Activated naive CD4-positive, alpha-beta T cell (primary cell): ENCODE measurements around the gene DDX39A.
A peak's percentile ranks its signal among the peaks of the same experiment; 100 is the strongest.
"Not testable (repeated sequence)": the region's sequence is repeated elsewhere in the genome, so short reads cannot be mapped to it uniquely, and the experiment has no call there.

Source experiments
- DNase-seq, 4 experiments: peaks; one replicate each; lab custom pipeline; 2025; lab: John Stamatoyannopoulos, UW

DDX39A gene

DNA sequence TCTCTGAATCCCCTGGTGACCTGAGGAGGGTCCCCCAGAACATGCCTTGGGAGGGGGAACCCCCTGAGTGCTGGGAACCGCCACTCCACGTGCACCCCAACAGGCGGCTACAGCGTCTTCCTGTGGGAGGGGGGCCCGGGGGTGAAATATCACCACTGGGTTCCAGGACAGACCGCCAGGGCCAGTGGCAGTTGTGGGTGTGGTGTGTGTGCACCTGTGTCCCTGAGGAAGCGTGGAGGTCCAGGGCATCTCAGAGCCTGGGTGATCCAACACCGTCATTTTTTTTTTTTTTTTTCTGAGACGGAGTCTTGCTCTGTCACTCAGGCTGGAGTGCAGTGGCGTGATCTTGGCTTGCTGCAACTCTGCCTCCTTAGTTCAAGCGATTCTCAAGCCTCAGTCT lies 33.6 kb downstream of the DDX39A start:
- no peak for DNase-seq

DNA sequence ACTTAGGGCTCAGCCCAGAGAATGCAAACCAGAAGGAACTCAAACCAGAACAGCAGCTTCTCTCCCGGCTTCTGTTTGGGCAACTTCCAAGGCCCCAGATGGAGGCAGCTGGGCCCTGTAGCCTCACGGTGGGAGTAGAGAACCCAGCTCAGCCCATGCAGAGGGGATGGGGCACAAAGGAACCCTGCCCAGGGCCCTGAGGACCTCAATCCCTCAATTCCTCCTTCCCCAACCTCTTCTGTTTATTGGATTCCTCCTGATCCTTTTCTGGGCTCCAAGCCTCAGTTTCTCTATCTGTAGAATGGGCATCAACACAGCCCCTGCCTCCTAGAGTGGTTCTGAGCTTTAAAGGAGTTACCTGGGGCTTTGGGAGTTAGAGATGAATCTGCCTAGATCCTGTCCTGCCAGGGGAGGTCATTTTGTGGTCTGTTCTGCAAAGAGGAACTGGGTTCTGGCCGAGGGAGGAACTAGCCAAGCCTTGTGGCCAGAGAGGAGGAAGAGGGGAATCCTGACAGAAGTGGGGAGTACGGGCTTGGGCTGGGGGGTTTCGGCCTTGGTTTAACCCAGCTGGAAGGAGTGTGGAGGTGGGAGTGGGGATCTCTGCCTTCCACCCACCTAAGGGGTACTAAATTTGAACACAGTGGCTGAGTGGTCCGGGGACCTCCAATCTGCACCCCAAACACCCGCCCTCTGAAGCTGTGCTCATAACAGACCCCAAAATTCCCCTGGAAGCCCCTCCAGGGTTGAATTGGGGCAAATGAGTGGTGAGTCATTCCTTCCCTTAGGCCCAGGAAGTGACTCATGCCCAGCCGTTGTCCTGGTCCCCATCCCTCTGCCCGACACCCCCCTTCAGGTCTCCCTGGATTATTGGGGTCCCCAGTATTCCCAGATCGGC lies 35.2 kb downstream of the DDX39A start:
- peak in 2 of 4 experiments; percentile 17 to 27 for DNase-seq

DNA sequence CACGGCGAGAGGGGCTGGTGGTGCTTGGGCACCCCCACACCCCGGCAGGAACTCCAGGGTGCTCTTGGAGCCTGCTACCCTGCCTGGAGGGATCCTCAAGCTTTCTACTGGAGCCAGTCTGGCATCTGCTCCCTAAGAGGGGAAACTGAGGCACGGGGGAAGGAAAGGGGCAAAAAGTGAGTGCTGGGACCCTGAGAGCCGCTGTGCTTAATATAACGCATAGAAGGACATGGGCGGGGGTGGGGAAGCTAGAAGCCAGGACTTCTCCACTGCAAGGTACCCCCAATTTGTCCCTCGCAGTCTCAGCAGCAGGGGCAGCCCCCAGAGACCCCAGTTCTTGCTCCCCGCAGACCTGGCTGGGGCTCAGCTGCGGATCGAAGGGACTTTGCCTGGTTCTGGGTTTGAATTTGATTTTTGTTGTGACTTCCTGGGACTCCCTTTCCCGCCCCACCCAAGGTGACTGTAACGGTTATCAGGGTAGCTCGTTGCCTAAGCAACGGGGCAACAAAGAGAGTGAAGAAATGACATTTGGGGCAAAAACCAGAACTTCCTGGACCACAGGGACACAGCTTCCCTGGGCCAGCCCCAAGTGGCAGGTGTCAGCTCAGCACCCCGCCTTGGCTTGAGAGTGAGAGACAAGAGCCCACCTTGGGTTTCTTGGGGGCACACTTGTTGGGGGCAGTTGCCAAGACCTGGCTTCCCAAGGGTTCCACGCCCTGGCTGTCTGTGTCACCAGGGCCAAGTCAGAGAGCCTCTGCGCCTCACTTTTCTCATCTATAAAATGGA lies 37.3 kb downstream of the DDX39A start:
- DNase-seq, result peak in 2 of 4 experiments; percentile 48 to 50

DNA sequence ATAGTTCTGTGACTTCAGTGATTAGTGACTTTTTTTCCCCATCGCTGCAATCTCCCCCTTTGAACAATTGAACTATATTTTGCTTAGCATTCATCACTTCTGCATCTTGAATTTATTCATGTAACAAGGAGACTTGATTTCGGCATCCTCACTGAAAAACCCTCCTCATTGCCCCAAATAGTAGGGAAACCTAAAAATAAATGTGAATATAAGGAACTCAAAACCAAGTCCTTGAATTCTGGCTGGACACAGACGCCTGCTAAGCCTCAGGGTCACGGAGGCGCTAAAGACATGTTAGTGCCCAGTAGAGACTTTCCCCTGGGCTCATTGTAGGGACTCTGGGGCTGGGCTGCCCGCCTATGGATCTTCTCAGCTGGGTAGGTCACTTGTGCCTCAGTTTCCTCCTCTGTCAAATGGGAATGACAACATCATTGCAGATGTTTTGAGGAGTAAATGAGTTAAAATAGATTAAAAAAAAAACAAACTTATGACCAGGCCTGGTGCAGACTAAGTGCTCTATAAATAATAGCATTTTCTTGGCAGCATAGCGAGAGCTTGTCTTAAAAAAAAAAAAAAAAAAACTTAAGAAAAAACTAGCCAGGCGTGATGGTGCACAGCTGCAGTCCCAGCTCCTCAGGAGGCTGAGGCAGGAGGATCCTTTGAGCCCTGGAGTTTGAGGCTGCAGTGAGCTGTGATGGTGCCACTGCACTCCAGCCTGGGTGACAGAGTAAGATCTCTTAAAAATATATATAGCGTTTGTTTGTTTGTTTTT lies 39.7 kb downstream of the DDX39A start:
- DNase-seq, result no peak

DNA sequence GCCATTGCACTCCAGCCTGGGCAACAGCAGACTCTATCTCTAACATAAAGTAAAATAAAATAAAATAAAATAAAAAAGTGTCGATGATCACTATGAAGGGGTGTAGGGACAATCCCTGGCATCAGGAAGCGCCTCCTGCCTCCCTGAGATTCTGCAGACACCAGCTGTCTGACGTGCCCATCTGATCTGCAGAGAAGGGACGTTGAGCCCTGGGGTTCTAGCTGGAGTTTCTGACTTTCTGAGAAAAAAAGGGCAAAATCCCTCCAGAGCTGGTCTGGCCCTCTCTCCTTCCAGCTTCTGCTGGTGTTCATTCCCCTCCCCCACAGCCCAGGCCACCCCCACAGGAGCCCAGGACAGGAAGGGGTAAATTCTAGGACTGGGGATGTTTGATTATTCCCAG lies 40.3 kb downstream of the DDX39A start:
- DNase-seq, result no peak

DNA sequence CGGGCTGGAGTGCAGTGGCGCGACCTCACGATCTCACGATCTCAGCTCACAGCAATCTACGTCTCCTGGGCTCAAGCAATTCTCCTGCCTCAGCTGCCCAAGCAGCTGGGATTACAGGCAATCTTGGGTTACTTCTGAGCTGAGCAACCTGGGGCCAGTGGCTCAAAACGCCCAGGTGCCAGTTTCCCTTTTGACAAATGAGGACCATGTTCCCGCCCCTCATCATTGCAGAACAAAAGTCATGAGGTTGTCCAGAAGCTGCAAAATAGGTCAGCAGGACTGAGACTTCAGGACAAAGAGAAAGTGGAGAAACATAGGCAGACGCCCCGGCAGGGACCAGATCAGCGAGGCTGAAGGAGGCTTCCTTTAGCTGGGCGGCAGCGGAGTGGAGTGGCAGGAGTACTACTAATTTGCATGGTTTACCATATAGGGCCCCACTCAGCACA lies 41.2 kb downstream of the DDX39A start:
- DNase-seq, result no peak

DNA sequence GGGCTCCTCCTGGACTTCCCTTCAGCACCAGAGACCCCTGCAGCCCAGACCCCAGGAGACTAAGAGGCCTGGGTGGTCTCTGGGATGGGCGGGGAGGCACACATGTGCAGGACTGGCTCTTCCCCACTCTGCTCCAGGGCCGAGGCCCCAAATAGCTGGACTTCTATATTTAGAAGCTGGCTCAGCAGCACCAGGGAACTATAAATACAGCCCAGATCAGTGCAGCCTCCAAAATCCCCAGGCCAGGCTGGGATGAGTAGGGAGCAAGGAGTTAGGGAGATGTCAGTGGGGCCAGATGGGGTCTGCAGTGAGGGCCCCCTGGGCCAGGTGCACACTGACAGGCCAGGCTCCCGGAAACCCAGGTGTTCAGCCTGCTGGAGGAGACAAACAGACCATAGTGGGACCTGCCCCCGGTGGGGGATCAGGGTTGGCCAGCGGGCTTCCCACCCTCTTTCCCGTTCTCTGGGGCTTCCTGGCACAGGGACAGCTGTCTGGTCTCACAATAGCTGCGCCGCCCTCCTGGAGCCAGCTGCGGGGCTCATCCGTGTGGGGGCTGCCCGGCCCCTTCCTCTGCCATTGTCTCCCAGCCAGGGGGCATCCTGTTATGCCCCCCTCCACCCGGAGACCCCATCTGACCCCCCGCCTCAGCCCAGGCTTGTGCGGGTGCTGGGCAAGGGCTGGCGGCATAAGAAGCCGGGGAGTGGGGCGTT lies 43.4 kb downstream of the DDX39A start:
- DNase-seq, result no peak

DNA sequence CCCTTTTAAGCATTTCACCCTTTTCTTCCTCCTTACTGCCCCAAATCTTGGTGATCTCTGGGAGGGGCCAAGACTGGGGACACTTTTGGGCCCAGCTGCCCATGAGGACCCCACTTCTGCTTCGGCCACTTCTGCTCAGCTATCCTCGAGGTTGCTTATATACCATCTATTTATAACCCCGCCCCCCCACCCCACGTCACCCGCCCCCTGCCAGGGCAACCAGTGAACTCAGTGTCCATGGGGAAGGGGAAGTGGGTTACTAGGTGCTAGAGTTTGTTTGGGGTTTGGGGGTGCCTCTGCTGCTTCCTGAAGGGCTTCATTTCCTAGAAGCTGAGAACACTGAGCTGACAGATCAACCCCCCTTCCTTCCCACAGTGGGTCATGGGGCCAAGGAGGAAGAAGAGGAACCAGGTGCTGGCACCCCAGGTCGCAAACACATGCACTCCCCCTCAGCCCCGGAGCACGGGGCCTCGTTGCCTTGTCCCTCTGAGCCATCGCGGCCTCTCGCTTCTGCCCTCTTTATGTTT lies 44.0 kb downstream of the DDX39A start:
- DNase-seq, result peak in 2 of 4 experiments; percentile 46 to 60

DNA sequence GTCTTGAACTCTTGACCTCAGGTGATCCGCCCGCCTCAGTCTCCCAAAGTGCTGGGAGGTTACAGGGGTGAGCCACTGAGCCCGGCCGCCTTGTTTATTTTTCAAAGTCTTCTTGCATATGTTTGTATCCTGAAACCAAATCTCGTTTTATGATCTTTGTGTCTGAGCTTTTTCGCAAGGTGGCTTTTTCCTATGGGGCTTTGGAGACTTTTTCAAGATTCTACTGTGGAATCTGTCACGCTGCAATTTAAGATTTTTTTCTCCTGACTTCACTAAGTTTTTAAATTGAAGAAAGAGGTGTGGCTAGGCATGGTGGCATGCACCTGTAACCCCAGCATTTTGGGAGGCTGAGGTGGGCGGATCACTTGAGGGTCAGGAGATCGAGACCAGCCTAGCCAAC lies 44.8 kb downstream of the DDX39A start:
- DNase-seq, result not testable (repeated sequence)

DNA sequence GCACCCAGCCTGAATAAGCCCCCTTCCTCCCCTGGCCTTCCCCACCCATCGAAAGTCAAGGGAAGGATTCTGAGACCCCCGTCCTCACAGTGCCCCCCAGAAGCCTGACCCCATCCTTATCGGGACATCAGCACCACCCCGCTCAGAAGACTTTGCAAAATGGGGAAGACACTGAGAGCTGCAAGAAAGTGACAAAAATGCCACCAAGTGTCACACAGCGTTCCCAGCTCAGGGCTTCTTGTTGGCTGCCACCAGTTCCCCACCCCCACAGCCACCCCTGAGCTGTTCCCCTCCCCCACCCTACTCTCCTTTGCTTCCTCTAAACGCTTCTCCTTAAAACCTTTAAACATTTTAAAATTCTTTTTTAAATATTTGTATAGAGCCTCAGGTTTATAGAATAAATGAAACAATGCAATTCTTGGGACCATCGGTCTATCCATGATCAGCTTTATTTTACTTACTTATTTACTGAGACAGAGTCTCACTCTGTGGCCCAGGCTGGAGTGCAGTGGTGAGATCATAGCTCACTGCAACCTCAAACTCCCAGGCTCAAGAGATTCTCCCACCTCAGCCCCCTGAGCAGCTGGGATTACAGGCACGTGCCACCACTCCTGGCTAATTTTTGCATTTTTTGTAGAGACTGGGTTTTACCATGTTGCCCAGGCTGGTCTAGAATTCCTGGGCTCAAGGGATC lies 46.6 kb downstream of the DDX39A start:
- DNase-seq, result not testable (repeated sequence)

DNA sequence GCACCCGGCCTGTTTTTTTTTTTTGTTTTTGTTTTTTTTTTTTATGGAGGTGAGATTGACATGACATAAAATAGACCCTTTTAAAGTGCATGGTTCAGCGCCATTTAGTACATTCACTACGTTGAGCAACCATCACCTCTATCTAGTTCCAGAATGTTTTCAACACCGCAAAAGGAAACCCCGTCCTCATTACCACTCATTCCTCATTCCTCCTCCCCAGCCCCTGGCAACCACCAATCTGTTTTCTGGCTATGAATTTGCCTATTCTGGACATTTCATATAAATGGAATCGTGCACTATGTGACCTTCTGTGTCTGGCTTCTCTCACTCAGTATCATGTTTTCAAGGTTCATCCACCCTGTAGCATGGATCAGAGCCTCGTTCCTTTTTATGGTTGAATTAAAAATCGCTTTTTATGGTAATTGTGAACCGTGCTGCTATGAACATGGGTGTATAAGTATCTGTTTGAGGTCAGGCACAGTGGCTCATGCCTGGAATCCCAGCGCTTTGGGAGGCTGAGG lies 47.8 kb downstream of the DDX39A start:
- DNase-seq, result no peak

DNA sequence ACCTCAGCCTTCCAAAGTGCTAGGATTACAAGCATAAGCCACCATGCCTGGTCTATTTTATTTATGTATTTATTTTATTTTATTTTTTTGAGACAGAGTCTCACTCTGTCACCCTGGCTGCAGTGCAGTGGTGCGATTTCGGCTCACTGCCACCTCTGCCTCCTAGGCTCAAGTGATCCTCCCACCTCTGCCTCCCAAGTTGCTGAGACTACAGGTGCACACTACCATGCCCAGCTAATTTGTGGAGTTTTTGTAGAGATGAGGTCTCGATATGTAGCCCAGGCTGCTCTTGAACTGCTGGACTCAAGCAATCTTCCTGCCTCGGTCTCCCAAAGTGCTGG lies 48.2 kb downstream of the DDX39A start:
- no peak for DNase-seq

DNA sequence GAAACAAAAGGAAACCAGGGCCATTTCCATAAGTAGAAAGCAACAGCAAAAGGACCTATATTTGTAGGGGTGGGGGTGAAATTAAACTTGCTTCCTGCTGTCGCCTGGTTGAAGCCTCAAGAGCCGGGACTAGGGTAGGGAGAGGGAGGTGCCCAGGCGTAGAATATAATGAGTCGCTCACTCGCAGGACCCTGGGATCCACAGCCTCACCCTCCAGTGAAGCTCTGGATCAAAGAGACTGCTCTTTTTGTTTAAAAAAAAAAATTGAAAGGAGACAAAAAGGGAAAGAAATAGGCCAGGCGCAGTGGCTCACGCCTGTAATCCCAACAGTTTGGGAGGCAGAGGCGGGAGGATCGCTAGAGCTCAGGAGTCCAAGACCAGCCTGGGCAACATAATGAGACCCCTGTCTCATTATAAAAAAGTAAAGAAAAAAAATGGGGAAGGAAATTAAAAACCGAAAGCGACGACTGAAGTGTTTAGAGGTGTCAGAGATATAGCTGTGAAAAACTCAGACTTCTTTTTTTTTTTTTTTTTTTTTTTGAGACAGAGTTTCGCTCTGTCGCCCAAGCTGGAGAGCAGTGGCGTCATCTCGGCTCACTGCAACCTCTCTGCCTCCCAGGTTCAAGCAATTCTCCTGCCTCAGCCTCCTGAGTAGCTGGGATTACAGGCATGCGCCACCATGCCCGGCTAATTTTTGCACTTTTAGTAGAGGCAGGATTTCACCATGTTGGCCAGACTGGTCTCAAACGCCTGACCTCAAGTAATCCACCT lies 48.8 kb downstream of the DDX39A start:
- DNase-seq, result peak in 1 of 4 experiments; percentile 37

DNA sequence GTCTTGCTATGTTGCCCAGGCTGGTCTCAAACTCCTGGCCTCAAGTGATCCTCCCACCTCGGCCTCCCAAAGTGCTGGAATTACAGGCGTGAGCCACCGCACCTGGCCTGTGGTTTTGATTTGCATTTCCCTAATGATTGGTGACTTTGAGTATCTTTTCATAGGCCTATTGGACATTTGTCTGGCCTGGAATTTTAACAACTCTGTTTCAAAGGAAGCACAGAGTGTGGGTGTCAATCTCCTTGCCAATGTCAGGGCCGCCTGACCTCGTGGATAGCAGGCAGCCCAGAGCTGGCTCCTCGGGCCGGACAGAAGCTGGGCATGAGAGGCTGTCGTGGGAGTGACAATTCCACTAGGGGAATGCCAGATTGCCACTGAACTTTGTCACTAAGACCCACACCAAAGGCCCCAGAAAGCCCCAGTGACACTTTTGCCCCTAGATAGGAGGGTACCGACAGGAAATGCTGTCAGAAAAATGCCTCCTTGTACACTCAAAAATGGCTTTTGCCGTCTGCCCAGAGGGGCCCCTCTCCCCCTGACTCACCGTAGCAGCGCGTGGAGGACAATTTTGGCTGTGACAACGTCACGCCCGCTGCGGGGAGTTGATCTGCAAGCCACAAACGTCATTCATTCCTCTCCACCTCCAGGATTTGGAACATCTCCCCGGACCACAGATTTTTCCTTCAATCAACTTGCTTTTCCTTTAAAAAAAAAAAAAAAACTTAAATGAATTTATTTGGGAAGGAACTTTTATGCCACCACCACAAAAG lies 49.6 kb downstream of the DDX39A start:
- DNase-seq, result peak; percentile 53 to 71 (median 57)

DNA sequence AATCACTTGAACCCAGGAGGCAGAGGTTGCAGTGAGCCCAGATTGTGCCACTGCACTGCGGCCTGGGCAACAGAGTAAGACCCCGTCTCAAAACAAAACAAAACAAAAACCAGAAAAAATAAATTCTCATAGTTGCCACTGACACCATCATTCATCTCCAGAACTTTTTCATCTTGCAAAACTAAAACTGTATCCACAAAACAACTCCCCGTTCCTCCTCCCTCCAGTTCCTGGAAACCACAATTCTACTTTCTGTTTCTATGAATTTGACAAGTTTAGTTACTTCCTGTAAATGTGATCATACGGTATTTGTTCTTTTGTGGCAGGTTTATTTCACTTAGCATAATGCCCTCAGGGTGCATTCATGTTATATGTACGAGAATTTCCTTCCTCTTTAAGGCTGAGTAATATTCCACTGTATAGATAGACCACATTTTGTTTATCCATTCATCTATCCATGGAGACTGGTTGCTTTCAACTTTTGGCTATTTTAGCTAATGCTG lies 51.1 kb downstream of the DDX39A start:
- no peak for DNase-seq

DNA sequence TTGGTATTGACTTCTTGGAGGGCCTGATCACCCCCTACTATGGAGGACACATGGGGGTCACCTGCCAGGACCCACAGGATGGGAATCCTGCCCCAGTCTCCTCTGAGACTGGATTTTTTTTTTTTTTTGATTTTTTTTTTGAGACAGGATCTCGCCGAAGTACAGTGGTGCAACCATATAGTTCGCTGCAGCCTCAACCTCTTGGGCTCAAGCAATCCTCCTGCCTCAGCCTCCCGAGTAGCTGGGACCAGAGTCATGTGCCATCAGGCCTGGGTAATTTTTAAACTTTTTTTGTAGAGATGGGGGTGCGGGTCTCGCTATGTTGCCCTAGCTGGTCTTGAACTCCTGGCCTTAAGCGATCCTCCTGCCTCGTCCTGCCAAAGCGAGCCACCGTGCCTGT lies 52.1 kb downstream of the DDX39A start:
- no peak for DNase-seq

DNA sequence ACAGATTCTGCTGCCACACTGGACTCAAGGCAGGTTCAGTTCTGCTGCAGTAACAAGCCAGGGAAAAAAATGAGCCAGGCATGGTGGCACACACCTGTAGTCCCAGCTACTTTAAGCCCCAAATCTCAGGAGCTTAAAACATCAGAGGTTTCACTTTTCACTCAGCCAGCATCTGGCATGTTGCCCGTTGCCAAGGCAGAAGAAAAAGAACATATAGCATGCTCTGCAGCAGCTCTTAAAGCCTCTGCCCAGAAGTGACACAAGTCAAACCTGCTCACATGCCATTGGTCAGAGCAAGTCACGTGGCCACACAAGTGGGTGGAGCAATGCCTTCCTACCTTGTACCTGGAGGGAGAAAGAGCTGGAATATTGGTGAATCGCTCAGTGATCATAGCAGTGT lies 52.6 kb downstream of the DDX39A start:
- DNase-seq, result peak; percentile 44 to 87 (median 77)

DNA sequence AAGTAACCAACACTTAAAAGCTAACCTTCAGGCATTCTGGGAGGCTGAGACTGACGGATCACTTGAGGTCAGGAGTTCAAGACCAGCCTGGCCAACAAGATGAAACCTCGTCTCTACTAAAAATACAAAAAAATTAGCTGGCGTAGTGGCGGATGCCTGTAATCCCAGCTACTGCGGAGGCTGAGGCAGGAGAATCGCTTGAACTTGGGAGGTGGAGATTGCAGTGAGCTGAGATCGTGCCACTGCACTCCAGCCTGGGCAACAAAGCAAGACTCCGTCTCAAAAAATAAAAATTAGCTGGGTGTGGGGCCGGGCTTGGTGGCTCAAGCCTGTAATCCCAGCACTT lies 55.1 kb downstream of the DDX39A start:
- not testable (repeated sequence) for DNase-seq
